Measurements from ENCODE around the gene DOCK8.

DOCK8 gene

DNA sequence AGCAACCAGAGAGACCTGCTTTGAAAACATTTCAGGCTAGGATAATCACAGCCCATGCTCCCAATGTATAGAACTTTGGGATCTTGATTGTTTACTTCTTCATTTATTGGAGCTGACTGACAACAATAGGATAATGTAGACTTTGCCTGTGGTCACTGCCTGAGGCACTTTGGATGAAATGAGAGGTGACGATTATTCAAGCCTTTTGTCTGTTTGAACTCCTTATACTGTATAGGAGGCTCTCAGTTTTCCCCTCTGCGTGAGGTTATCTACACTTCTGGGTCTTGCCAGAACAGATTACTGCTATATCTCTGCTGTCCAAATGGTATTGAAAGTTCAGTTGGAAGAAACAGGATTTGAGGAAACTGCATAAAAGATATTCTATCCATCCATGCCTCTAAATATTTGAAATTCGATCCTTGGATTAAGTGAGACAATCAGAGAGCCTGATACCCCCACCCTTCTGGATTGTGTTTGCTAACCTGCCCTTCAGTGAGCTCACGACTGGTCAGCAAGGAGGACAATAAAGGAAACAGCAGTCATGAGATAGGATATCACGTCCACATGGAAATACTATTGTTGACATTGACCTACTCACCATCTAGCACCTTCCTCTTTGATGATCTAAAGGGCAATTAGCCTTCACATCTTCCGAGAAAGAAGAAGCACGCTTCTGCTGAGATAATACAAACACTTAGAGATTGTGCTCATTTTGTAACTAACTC, 98.1 kb downstream of the DOCK8 start:
- DNase-seq, result no peak

GRCh38 chr9:316382-316965, 101.8 kb downstream of the DOCK8 start:
- peak in 1 of 5 experiments; percentile 13 for DNase-seq

DNA sequence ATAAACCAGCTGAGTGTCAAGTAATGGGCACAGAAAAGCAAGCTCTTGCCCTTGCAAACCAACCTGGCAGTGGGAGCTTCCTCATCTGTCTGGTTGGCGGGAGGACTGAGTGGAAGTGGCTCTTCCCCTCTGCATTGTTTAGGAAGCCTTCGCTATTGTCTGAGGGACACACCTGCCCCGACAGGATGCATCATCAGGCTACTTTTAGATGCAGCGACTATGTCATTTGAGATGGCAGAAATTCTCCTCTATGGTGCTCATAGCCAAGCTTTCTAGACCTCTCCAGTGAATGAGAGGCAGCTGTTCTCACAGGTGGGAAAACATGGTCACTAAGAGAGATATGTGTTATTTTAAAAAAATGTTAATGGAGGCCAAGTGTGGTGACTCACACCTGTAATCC, 104.0 kb downstream of the DOCK8 start:
- no peak for DNase-seq

DNA sequence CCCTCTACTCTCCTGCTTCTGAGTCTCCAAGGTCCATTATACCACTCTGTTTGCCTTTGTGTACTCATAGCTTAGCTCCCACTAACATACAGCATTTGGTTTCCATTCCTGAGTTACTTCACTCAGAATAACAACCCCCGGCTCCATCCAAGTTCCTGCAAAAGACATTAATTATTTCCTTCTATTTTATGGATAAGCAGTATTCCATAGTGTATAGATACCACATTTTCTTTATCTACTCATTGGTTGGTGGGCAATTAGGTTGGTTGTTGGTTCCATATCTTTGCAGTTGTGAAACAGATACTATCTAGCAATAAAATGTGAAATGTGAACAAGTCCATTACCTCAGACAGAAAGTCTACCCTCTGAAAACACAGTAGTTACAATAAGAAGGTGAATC, 110.3 kb downstream of the DOCK8 start:
- DNase-seq, result no peak

GRCh38 chr9:326667-327066, 112.0 kb downstream of the DOCK8 start:
- no peak for DNase-seq

DNA sequence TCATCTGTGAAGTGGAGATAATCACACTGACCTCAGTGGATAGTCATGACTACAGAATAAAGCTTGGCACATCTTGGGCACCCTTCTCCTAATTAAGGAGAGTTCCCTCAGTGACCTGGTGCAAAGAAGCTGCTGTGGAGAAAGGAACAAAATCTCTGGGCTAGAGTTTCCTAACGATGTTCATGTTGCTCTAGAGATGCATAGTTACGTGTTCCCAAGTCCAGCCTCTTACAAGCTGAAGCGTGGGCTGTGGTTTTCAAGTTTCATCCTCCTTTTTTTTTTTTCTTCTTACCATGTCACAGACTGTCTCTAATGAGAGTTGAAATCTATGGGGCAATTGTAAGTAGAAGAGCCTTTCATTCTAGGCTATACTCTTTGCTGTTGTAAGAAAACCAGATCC, 113.8 kb downstream of the DOCK8 start:
- no peak for DNase-seq

- DNase-seq, result no peak
These were observed 116.5 kb downstream of the DOCK8 start for GRCh38 chr9:331197-331596.

- peak in 1 of 5 experiments; percentile 46 for DNase-seq
These were observed 120.7 kb downstream of the DOCK8 start for GRCh38 chr9:335373-335772.

DNA sequence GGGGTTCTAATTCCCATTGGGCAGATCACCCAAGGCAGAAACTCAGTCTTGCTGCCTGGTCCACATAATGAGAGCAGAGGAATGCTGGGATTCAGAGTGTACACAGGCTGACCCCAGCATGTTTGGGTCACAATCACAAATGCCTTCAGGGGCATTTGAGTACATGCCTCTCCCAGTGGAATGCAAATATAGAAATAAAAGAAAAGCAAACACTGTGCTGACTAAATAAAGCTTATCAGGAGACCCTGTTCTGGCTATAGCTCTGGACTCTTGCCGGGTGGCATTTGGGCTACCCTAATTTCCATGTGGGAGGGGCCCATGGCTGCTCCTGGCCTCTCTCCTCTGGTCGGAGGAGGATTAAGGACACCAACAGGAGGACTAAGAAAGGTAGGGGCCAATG, 121.4 kb downstream of the DOCK8 start:
- no peak for DNase-seq

- no peak for DNase-seq
These were observed 123.9 kb downstream of the DOCK8 start for GRCh38 chr9:338602-339001.

DNA sequence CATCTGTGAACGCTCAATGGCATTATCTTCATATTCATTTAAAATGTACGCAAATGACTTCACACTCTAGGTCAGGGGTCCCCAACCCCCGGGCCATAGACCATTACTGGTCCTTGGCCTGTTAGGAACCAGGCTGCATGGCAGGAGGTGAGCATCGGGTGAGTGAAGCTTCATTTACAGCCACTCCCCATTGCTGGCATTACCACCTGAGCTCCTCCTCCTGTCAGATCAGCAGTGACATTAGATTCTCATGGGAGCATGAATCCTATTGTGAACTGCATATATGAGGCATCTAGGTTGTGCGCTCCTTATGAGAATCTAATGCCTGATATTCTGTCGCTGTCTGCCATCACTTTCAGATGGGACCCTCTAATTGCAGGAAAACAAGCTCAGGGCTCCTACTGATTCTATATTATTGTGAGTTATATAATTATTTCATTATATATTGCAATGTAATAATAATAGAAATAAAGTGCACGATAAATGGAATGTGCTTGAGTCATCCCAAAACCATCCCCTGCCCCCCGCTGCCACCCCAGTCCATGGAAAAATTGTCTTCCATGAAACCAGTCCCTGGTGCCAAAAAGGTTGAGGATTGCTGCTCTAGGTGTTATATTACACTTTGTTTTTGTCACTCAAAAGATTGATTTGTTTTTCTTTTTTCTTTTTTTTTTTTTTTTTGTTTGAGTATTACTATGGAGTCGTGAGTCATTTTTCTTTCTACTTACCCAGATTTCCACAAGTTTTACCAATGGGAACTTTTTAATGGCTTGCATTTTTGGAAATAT, 127.2 kb downstream of the DOCK8 start:
- no peak for DNase-seq

- DNase-seq, result no peak
These were observed 129.1 kb downstream of the DOCK8 start for GRCh38 chr9:343773-344172.

GRCh38 chr9:346111-346571, 131.5 kb downstream of the DOCK8 start:
- no peak for DNase-seq

DNA sequence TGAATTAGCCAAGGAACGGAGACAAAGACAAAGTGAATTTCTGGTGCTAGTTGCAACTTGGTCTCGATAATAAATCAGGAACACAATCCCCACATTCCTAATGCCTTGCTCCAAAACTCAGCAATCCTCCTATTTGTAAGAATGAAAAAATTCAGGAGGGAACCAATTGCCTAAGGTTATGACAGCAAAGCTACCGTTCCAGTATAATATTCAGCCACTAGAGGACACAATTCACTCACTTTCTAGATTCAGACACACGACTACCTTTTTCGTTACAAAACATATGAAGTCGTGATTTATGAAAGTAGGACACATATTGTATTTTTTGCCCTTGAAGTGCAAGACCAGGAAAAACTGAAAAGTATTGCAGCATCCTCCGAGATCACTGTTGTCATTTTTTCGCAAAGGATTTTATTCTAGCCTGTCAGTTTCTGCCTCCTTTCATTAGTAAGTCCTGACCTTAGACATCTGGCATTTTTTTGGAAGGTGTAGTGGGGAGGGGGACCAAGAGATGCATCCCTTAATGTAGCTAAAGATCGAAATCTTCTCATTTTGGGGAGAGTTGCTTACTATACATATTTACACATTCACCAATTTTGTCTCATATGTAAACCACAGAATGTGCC, 133.1 kb downstream of the DOCK8 start:
- peak in 1 of 5 experiments; percentile 3 for DNase-seq

DNA sequence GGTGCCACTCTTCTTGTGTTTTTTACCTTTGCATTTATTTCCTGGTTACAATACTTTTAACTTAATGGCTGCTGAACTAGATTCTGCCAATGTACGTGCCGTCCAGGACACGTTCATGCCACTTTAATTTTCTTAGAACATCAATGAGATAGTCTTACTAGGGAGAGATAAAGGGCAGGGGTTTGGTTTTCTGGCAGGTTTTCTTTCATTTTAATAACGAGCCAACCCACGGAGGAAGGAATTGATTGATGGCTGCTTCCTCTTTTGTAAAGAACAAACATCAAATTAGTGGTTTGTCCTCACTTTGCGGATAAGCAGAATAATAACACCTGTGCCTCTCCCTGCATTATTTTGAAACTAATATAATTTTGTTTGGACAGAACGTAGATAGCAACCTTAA, 135.7 kb downstream of the DOCK8 start:
- DNase-seq, result peak in 1 of 5 experiments; percentile 3

GRCh38 chr9:351916-352315, 137.3 kb downstream of the DOCK8 start:
- DNase-seq, result no peak

DNA sequence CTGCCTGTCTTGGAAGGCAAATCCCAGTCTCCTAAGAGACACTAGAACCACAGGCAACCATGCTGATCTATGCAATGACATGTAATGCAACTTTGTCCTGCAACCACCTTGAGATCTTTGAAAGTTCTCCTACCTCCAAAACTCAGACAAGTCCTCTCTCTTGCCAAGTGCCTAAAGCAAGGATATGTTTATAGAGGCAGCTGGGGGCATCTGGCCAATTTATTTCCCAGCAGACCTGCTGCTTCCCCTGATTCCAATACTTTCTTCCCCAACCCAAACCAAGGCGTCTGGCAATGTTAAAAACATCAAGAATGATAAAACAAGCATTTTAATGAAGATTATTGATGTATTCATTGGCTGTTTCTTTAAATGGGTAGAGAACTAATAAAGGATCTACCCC, 138.4 kb downstream of the DOCK8 start:
- no peak for DNase-seq

GRCh38 chr9:354453-354852, 139.8 kb downstream of the DOCK8 start:
- DNase-seq, result no peak

DNA sequence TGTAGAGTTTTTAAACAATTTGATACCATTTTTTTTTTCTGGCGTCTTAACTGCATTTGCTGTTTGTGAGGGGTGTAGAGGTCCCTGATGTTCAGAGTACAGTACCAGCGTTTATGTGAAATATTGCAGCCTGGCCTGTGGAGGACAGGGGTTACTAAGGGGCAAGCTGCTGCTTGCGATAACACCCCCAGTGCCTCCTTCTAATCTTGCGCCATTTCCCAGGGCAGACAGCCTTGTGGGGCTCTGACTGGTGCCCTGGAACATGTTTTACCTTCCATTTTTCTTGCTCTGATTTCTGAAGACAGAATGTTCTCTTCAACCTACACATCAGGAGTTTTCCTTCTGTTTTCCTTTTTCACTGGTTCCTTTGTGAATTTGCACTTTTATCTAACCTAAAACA, 142.9 kb downstream of the DOCK8 start:
- no peak for DNase-seq

GRCh38 chr9:362561-363273, 148.1 kb downstream of the DOCK8 start:
- DNase-seq, result no peak

DNA sequence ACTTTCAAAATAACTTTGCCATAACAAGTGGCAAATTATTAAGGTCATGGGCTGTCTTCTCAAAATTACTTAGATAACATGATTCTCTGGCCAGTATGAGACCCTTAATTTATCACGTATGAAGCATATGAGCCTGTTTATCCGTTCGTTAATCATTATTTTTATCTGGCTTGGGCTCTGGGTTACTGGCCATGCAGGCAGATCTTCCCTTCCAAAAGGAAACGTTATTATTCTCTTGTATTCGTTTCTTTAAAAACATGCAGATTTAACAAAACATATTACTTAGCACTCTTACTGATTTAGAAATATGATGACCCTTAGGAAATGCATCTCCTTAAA, 148.6 kb downstream of the DOCK8 start:
- DNase-seq, result no peak

- DNase-seq, result no peak
These were observed 150.8 kb downstream of the DOCK8 start for GRCh38 chr9:365436-365835.

DNA sequence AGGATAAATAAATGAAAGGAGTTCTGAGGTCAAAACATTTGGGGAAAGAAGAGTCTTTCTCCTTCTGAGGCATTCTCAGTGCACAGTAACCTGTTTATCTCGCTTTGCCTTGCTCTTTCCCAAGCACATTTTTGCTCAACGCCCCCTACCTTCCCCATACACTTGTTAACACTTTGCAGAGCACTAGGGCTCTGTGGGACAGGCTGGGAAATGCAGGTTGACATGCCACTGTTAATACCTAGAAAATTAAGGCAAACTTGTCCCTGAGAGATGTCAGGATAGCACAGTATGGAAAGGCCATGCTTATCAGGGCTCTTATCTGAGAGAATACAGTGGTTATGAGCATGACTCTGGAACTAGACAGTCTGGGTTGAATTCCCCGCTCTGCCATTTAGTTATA, 152.0 kb downstream of the DOCK8 start:
- DNase-seq, result no peak
